Measurements from ENCODE around the gene SLC6A20. TPM values are rescaled to one million over a fixed set of nuclear protein-coding genes. Genes with fewer than 3 reads are reported as not detected.

The SLC6A20 gene
- total RNA-seq, 1 experiment from 2014 or later = not detected

GRCh38 chr3:45715945-45716344, 80.4 kb downstream of the SLC6A20 start:
- Mint-ChIP-seq H3K9me3 (ENCODE audit: unreplicated experiment) (no peaks in the 10 kb centered on the region), H3K36me3 (ENCODE audit: insufficient read depth, unreplicated experiment) (peaks cover 55% of the 10 kb centered on the region), H3K4me3 (ENCODE audit: unreplicated experiment) (no peak overlapping the region), H3K27me3 (ENCODE audit: insufficient read depth, unreplicated experiment) (no peaks in the 10 kb centered on the region), H3K27ac (ENCODE audit: low read depth, unreplicated experiment) (no peak overlapping the region), H3K4me1 (ENCODE audit: insufficient read depth, unreplicated experiment) (no peaks in the 10 kb centered on the region)
- TF ChIP-seq CTCF (IDR thresholded peaks at IDR 0.05; ENCODE audit: unreplicated experiment) = no peak
- intact Hi-C loops (cut with micrococcal nuclease) = no loop called here
- BruUV-seq (replicated peaks) = no TSS peak
- ChIA-PET CTCF (interaction anchor here (0.7 to 1.3 kb wide), 3 partner anchors 96 to 677 kb away, joined by 3 to 6 read pairs (median 3); no protein-coding TSS in a partner anchor), POLR2A (interaction anchor here (1.0 to 2.6 kb wide), 3 partner anchors 9 to 18 kb away, joined by 3 to 8 read pairs (median 4); no protein-coding TSS in a partner anchor)
- DNase-seq (ENCODE audit: unreplicated experiment) = no peak

- no peak for TF ChIP-seq CTCF (IDR thresholded peaks at IDR 0.05; ENCODE audit: unreplicated experiment)
- no peak overlapping the region for H3K27ac Mint-ChIP-seq (ENCODE audit: low read depth, unreplicated experiment)
- no peaks in the 10 kb centered on the region for H3K4me1 Mint-ChIP-seq (ENCODE audit: insufficient read depth, unreplicated experiment)
- H3K4me3 Mint-ChIP-seq (ENCODE audit: unreplicated experiment) = no peak overlapping the region
- H3K27me3 Mint-ChIP-seq (ENCODE audit: insufficient read depth, unreplicated experiment) = no peaks in the 10 kb centered on the region
- no peak for DNase-seq (ENCODE audit: unreplicated experiment)
- H3K36me3 Mint-ChIP-seq (ENCODE audit: insufficient read depth, unreplicated experiment) = peaks cover 61% of the 10 kb centered on the region
- ChIA-PET POLR2A (no interaction called here), CTCF (no interaction called here)
- no TSS peak for BruUV-seq (replicated peaks)
- H3K9me3 Mint-ChIP-seq (ENCODE audit: unreplicated experiment) = no peaks in the 10 kb centered on the region
- intact Hi-C loops (cut with micrococcal nuclease) = no loop called here
Observed at GRCh38 chr3:45712434-45713110, 83.8 kb downstream of the SLC6A20 start.

- H3K9me3 Mint-ChIP-seq (ENCODE audit: unreplicated experiment) = no peaks in the 10 kb centered on the region
- intact Hi-C loops (cut with micrococcal nuclease) = no loop called here
- no peak overlapping the region for H3K4me3 Mint-ChIP-seq (ENCODE audit: unreplicated experiment)
- POLR2A ChIA-PET = no interaction called here
- CTCF ChIA-PET = no interaction called here
- no peak overlapping the region for H3K27ac Mint-ChIP-seq (ENCODE audit: low read depth, unreplicated experiment)
- H3K27me3 Mint-ChIP-seq (ENCODE audit: insufficient read depth, unreplicated experiment) = no peaks in the 10 kb centered on the region
- H3K36me3 Mint-ChIP-seq (ENCODE audit: insufficient read depth, unreplicated experiment) = peaks cover 59% of the 10 kb centered on the region
- no peak for TF ChIP-seq CTCF (IDR thresholded peaks at IDR 0.05; ENCODE audit: unreplicated experiment)
- H3K4me1 Mint-ChIP-seq (ENCODE audit: insufficient read depth, unreplicated experiment) = no peaks in the 10 kb centered on the region
- DNase-seq (ENCODE audit: unreplicated experiment) = no peak
- no TSS peak for BruUV-seq (replicated peaks)
Observed at GRCh38 chr3:45711931-45712330, 84.4 kb downstream of the SLC6A20 start.

GRCh38 chr3:45705839-45706808, 90.2 kb downstream of the SLC6A20 start:
- Mint-ChIP-seq H3K27ac (ENCODE audit: low read depth, unreplicated experiment) (peak overlapping the region; percentile 9), H3K4me1 (ENCODE audit: insufficient read depth, unreplicated experiment) (peaks cover 10% of the 10 kb centered on the region), H3K4me3 (ENCODE audit: unreplicated experiment) (no peak overlapping the region), H3K27me3 (ENCODE audit: insufficient read depth, unreplicated experiment) (no peaks in the 10 kb centered on the region), H3K9me3 (ENCODE audit: unreplicated experiment) (no peaks in the 10 kb centered on the region), H3K36me3 (ENCODE audit: insufficient read depth, unreplicated experiment) (peaks cover 56% of the 10 kb centered on the region)
- TF ChIP-seq CTCF (IDR thresholded peaks at IDR 0.05; ENCODE audit: unreplicated experiment) = no peak
- intact Hi-C loops (cut with micrococcal nuclease) = no loop called here
- CTCF ChIA-PET = interaction anchor here (0.8 to 1.4 kb wide), 4 partner anchors 9 to 187 kb away, joined by 3 to 5 read pairs (median 4); no protein-coding TSS in a partner anchor
- POLR2A ChIA-PET = interaction anchor here (1.5 kb wide), 1 partner anchor 16 kb away, joined by 6 read pairs; the partner anchor contains the start of gene SACM1L
- no TSS peak for BruUV-seq (replicated peaks)
- no peak for DNase-seq (ENCODE audit: unreplicated experiment)

All from MCF 10A (cell line).